Measurements from ENCODE around the gene RSPRY1. TPM values are rescaled to one million over a fixed set of nuclear protein-coding genes. Genes with fewer than 3 reads are reported as not detected.

The RSPRY1 gene
- polyA plus RNA-seq, 2 of the 4 experiments (the other 2 are of a cell fraction) = 32.2 to 50.0 TPM

- no peak overlapping the region for H3K4me3 ChIP-seq
- WGBS (ENCODE audit: missing lambda C conversion rate) = 84% methylated on average over 6 of the region's 7 CpGs
- TF ChIP-seq PBX3 (IDR thresholded peaks at IDR 0.05) (no peak), EP300 (IDR thresholded peaks at IDR 0.05) (no peak)
- H3K9me3 ChIP-seq = no peaks in the 10 kb centered on the region
- ATAC-seq = no peak
- no peak overlapping the region for H3K27ac ChIP-seq
- ChIA-PET CTCF (no interaction called here), POLR2A (no interaction called here)
- no peaks in the 10 kb centered on the region; the same call in 2 of the 3 replicates for H3K4me1 ChIP-seq
- FAIRE-seq = no peak
- H3K4me2 ChIP-seq = no peak overlapping the region
- no peak for DNase-seq (ENCODE audit: low read depth in 1 of 2, low spot score in 1 of 2)
Measured at GRCh38 chr16:57271063-57271345, 84.9 kb downstream of the RSPRY1 start.

DNA sequence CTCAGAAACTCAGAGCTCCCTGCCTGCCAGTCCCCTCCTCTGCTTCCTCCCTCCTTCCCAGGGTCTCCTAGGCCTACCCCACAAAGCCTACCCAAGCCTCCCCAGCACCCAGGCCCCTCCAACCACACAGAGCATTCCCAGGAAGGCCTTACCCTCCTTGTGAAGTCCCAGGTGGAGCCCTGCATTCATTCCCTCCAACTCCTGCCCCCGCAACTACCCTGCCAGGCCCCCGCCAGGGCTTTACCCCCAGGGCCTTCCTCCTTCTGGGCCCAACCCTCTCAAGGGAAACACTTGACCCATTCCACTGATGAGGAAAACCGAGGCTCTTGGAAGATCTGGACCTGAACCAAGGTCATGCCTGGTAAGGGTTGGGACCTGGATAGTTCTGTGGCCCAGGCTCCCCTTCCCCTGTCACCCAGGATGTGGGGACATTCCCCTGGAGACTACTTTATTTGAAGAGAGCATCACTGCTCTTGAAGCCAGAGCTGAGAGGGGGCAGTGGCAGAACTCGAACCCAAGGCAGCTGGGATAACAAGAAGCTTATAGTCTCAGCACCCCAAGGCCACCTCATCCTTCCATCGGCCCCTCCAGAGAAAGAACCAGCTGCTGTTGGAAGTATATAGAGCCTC, 85.9 kb downstream of the RSPRY1 start:
- ATAC-seq = no peak
- H3K27ac ChIP-seq = no peak overlapping the region
- CTCF ChIA-PET = no interaction called here
- DNase-seq (ENCODE audit: low read depth in 1 of 2, low spot score in 1 of 2) = no peak
- POLR2A ChIA-PET = no interaction called here
- no peak for FAIRE-seq
- H3K4me1 ChIP-seq = peaks cover 7% of the 10 kb centered on the region
- H3K9me3 ChIP-seq = no peaks in the 10 kb centered on the region
- H3K4me2 ChIP-seq = no peak overlapping the region
- H3K4me3 ChIP-seq = no peak overlapping the region
- WGBS (ENCODE audit: missing lambda C conversion rate) = 75% methylated on average over 4 of the region's 5 CpGs
- TF ChIP-seq CTCF (IDR thresholded peaks at IDR 0.05) = no peak
- no peak for TF ChIP-seq FOSL2 (IDR thresholded peaks at IDR 0.05)
- TF ChIP-seq FOSL2 (CRISPR knock-in tag; IDR thresholded peaks at IDR 0.05) = no peak
- no peak for TF ChIP-seq MYC (IDR thresholded peaks at IDR 0.05; ENCODE audit: borderline replicate concordance, low read length)
- TF ChIP-seq, protein P1, sequence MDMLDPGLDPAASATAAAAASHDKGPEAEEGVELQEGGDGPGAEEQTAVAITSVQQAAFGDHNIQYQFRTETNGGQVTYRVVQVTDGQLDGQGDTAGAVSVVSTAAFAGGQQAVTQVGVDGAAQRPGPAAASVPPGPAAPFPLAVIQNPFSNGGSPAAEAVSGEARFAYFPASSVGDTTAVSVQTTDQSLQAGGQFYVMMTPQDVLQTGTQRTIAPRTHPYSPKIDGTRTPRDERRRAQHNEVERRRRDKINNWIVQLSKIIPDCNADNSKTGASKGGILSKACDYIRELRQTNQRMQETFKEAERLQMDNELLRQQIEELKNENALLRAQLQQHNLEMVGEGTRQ (IDR thresholded peaks at IDR 0.05) = no peak
- no peak for TF ChIP-seq FOSB (CRISPR knock-in tag; IDR thresholded peaks at IDR 0.05)
- no peak for TF ChIP-seq MAFK (IDR thresholded peaks at IDR 0.05; ENCODE audit: partially characterized antibody)
- TF ChIP-seq MAX (IDR thresholded peaks at IDR 0.05) = no peak
- TF ChIP-seq, protein P2, sequence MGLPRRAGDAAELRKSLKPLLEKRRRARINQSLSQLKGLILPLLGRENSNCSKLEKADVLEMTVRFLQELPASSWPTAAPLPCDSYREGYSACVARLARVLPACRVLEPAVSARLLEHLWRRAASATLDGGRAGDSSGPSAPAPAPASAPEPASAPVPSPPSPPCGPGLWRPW (IDR thresholded peaks at IDR 0.05) = no peak
- no peak for TF ChIP-seq NPAS2 (CRISPR knock-in tag; IDR thresholded peaks at IDR 0.05; ENCODE audit: borderline replicate concordance)
- TF ChIP-seq JUN (IDR thresholded peaks at IDR 0.05) = no peak
- TF ChIP-seq KDM1A (IDR thresholded peaks at IDR 0.05; ENCODE audit: low read depth) = no peak
- TF ChIP-seq NR3C1 (IDR thresholded peaks at IDR 0.05) = no peak
- no peak for TF ChIP-seq BCL3 (IDR thresholded peaks at IDR 0.05)

- ChIA-PET POLR2A (no interaction called here), CTCF (no interaction called here)
- DNase-seq (ENCODE audit: low read depth in 1 of 2, low spot score in 1 of 2) = no peak
- no peak overlapping the region for H3K27ac ChIP-seq
- H3K4me2 ChIP-seq = no peak overlapping the region
- FAIRE-seq = no peak
- no peak for TF ChIP-seq POLR2A (IDR thresholded peaks at IDR 0.05; ENCODE audit: low read length)
- TF ChIP-seq RARB (CRISPR knock-in tag; IDR thresholded peaks at IDR 0.05) = no peak
- no peak for TF ChIP-seq HOXA7 (CRISPR knock-in tag; IDR thresholded peaks at IDR 0.05)
- no peak for TF ChIP-seq JUN (IDR thresholded peaks at IDR 0.05)
- TF ChIP-seq JUNB (IDR thresholded peaks at IDR 0.05) = no peak
- TF ChIP-seq HEYL (CRISPR knock-in tag; IDR thresholded peaks at IDR 0.05) = no peak
- 75% methylated on average over 1 of the region's 1 CpG for WGBS (ENCODE audit: missing lambda C conversion rate)
- H3K4me3 ChIP-seq = no peak overlapping the region
- ATAC-seq = no peak
- peaks cover 18% of the 10 kb centered on the region for H3K4me1 ChIP-seq
- no peaks in the 10 kb centered on the region for H3K9me3 ChIP-seq
Measured at GRCh38 chr16:57273359-57273758, 87.2 kb downstream of the RSPRY1 start.
